Central memory CD4-positive, alpha-beta T cell (primary cell): Measurements from ENCODE around the gene PNPLA7.
A peak's percentile ranks its signal among the peaks of the same experiment; 100 is the strongest.

ENCODE experiments used
- DNase-seq: peaks from one replicate; pipeline ENCODE4 v3.0.0; 2022

PNPLA7 gene

GRCh38 chr9:137447722-137448601 lies 102.2 kb downstream of the PNPLA7 start:
- no peak for DNase-seq

DNA sequence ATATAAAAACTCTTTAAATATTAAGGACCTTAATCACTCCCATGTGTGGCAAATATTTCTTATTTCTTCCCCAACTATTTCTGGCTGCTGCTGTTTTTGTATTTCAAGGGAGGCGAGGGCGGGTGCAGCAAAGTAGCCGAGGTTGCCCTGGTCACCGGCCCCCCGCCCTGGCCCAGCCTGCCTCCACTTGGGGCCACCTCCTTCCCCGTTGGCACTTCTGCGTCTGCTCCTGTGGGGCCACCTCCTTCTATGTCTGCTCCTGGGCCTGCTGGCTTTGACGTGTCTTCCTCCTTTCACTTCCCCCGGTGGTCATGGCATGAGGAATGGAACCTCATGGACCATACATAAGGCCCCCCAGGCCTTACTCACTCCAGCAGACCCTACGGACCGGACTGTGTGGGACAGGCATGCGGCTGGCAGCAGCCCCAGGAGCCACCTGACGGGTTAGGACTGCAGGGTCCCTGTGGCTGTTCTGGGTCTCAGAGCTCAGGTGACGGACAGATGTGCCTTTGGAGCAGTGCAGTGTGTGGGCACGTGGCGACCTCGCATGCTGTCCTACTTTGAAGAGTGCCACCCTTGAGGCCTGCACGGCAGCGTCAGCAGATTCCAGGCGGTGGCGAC lies 103.2 kb downstream of the PNPLA7 start:
- no peak for DNase-seq

GRCh38 chr9:137445930-137446431 lies 104.2 kb downstream of the PNPLA7 start:
- no peak for DNase-seq

GRCh38 chr9:137445275-137445807 lies 104.9 kb downstream of the PNPLA7 start:
- DNase-seq, result peak; percentile 75

GRCh38 chr9:137444106-137444790 lies 106.0 kb downstream of the PNPLA7 start:
- no peak for DNase-seq

- no peak for DNase-seq
These were observed 108.3 kb downstream of the PNPLA7 start for GRCh38 chr9:137441935-137442321.

GRCh38 chr9:137441289-137441934 lies 108.8 kb downstream of the PNPLA7 start, which contains the start of gene ENTPD8:
Gene ENTPD8, minus strand, starts transcription at chr9:137441357. Its CDS starts 3,072 bp downstream, at chr9:137438285.
- DNase-seq, result no peak

DNA sequence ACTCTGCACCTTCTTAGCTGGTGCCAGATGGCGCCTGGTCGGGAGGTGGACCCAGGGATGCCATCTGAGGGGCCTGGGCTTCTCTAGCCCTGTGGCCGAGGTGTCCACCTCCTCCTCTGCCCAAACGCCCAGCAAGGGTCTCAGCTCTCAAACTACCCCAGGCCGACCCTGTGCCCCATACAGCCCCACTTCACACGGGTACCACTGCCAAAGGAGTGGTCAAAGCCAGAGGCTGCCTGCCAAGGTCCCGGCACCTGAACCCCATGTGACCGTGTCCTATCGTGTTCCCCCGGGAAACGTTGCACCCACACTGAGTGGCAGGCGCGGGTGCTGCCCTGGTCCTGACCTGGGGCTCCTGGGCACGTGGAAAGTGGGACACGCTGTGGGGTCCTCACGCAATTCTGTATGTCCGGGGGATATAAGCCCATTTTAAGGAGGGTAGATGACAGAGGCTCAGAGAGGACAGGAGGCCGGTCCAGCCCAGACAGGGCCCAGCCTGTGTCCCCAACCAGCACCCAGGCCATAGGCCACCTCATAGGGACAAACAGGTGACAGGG lies 111.0 kb downstream of the PNPLA7 start:
- no peak for DNase-seq

GRCh38 chr9:137438591-137439157 lies 111.5 kb downstream of the PNPLA7 start:
- DNase-seq, result no peak

DNA sequence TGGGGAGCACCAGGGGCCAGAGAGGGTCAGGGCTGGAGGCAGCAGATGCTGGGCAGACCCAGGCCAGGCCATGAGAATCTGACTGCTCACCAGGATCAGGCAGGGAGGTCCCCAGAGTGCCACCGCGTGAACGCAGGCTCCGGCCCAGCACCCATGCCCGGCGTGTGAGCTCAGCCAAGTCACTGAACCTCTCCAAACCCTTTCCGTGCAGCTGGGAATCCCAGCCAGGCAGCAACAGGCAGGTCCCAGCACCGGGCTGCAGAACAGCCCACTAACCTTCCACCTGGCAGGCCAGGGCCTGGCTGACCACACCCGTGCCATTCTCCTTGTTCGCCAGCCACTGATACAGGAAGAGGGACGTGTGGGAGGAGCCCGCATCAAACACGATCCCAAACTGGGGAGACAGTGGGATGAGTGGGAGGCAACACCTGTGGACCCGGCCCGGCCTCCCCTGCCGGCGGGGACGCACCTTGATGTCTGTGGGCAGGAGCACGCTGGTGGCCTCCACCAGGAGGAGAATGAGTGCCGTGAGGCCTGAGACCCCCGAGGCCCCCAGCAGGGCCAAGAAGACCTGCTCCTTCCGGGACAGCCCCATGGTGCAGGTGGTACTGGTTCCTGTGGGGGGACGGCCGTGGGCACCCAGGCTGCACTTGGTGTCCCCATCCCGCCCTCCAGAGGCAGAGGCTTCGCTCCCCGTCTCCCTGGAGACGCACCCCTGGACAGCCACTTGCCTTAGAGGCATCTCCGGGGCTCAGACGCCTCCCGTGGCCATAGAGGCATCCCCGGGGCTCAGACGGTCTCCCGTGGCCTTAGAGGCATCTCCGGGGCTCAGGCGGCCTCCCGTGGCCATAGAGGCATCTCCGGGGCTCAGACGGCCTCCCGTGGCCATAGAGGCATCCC lies 112.3 kb downstream of the PNPLA7 start:
- DNase-seq, result no peak

DNA sequence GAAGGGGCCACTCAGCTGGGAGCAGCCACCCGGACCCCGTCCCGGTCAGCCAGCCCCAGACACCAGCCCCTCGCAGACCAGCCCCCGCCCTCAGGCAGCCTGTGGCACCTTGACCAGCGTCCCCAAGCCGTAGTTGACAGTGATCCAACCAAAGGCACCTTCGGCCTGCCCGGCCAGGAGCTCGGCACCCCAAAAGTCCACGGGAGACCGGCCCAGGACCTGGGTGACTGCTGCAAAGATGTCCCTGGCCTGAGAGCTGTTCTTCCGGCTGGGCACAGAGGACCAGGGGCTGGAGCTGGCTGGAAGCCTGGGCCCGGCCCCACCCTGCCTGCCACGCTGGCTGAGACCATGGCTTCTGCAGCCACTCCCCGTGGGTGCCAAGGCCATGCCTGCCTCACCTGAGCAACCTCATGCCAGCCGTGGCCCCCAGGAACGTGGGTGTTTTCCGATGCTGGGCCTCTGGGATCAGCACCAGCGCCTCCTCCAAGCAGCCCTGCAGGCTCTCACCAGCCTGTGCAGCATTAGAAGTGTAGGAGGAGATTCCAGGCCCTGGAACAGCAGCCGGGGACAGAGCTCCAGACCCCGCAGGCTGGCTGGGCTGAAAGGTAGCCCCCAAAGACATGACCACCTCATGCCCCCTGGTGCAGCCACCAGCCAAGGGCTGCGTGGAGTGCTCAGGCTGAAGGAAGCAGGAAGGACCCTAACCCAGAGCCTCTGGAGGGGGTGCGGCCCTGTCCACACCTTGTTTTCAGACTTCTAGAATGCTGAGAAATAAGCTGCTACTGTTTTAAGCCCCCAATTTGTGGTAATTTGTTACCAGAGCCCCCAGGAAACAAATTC lies 113.2 kb downstream of the PNPLA7 start:
- DNase-seq, result no peak

- DNase-seq, result no peak
These were observed 114.0 kb downstream of the PNPLA7 start for GRCh38 chr9:137435980-137436760.

DNA sequence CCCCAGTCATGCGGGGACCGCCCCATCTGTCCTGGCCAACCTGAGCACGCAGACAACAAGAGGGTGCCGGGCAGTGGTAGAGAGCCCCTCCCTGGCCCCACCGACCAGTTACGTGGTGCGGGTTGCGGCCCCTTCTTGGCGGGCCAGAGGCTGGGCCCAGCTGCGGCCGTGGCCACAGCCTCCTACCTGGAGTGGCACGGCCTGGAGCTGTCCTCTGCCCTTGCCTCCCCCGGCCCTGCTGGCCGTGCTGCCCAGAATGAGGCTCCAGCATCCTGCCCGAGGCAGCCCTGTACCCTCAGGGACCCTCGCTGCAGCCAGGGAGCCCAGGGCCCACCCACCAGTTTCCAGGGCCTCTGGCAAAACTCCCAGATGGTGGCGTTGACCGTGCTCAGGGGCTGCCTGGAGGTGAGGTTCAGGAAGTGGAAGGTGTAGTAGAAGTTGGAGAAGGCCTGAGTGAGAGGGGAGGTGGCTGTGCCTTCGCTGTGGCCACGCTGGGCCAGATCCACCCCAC lies 114.8 kb downstream of the PNPLA7 start:
- DNase-seq, result no peak

GRCh38 chr9:137434498-137435380 lies 115.5 kb downstream of the PNPLA7 start:
- no peak for DNase-seq

DNA sequence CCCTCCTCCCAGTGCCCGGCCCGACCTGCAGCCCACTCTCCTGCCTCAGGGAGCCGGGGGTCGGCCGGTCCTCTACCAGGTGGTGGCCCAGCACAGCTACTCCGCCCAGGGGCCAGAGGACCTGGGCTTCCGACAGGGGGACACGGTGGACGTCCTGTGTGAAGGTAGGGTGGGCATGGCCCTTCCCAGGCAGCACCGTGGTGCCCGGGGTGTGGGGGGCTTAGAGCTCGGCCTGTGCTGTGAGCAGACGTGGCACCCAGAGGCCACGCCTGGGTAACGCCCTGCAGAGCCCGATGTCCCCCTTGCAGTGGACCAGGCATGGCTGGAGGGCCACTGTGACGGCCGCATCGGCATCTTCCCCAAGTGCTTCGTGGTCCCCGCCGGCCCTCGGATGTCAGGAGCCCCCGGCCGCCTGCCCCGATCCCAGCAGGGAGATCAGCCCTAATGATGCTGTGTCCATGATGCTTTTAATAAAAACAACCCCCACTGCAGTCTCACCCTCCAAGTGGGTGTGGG lies 116.2 kb downstream of the PNPLA7 start:
- no peak for DNase-seq

GRCh38 chr9:137433349-137433915 lies 116.8 kb downstream of the PNPLA7 start:
- no peak for DNase-seq
